Putamen (tissue), 1 donor: ENCODE measurements around the gene ATOH8.
A peak's percentile ranks its signal among the peaks of the same experiment; 100 is the strongest.

Experiments
- DNase-seq: peaks from one replicate; pipeline ENCODE4 v3.0.0-alpha.2; 2016; ENCODE audit warnings: low spot score

The ATOH8 gene

DNA sequence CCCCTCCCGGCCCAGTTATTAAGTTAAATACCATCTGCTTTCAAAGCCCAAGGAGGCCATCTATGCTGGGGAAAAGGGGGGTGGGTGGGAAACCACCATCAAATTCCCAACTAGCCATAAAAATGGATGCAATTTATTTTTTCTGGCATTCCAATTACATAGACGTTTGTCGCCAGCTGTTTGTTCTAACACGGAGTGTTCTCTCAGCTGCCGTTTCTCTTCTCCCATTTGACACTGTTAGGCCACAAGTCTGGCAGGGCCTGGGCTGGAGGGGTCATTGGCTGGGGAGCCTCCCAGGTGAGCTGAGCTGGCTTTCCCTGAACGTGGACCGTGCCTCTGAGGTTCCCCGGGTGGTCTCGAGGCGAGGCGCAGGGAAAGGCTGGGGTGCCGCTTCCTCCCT lies 16.6 kb downstream of the ATOH8 start:
- no peak for DNase-seq

GRCh38 chr2:85770786-85771409 lies 17.1 kb downstream of the ATOH8 start:
- DNase-seq, result no peak

- no peak for DNase-seq
These were observed 17.7 kb downstream of the ATOH8 start for GRCh38 chr2:85771486-85771885.

- DNase-seq, result peak; percentile 96
These were observed 18.4 kb downstream of the ATOH8 start for GRCh38 chr2:85772019-85772745.

GRCh38 chr2:85772841-85773491 lies 19.2 kb downstream of the ATOH8 start:
- DNase-seq, result no peak

- DNase-seq, result no peak
These were observed 19.9 kb downstream of the ATOH8 start for GRCh38 chr2:85773692-85774091.

DNA sequence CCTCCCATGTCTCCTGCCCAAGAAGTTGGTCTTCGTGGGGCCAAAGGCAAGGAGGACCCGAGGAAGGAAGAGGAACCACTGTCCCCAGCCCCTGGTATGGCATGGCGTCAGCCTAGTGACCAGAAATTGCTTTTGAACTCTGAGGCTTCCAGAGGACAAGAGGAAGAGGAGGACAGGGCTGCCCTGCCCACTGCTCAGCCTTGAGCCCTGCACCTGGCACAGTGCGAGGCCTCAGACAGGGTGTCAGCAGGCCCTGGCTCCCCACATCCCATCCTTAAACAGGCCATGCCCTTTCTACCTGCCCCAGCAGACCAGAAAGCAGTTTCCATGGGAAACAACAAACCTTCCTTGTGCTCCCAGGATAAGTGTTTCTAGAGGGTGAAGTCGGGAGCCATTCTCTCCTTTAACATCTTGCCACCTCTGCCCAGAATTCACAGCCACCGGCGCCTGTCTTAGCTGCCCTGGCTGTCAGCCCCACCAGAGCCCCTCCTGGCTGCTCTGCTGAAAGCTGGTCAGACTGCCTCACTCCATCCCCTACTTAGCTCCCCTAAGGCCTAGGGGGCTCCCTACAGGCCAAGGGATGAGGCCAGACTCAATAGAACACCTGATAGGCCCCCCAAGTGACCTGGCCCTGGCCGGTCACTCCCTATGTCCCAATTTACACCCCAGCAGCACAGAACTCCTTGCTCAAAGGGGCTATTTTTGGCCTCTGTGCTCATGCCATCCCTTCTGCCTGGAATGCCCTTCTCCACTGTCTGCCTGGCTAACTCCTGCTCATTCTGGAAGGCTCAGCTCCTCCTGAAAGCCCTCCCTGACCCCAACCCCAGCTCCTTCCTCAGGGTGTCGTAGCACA lies 20.6 kb downstream of the ATOH8 start:
- no peak for DNase-seq

- DNase-seq, result no peak
These were observed 21.9 kb downstream of the ATOH8 start for GRCh38 chr2:85775406-85776381.

DNA sequence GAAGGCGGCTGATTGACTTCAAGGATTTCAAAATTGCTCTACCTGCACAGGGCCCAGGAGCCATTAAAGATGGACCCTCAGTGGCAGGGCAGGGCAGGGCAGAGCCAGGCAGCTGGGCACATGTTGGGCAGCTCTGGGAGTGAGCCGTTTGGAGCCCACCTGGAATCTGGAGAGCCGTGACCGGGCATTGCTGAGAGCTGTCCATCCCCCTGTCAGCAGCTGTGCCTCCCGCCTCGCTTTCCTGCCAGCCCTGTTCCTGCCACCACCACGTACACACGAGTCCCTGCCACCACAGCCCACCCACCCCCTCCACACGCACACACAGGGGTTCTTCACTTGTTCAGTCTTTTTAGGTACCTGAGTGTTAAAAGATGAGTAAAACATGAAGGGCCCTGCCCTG lies 22.9 kb downstream of the ATOH8 start:
- no peak for DNase-seq

GRCh38 chr2:85777441-85777861 lies 23.7 kb downstream of the ATOH8 start:
- no peak for DNase-seq

- no peak for DNase-seq
These were observed 25.0 kb downstream of the ATOH8 start for GRCh38 chr2:85778646-85779379.

GRCh38 chr2:85779641-85780315 lies 26.0 kb downstream of the ATOH8 start:
- no peak for DNase-seq

DNA sequence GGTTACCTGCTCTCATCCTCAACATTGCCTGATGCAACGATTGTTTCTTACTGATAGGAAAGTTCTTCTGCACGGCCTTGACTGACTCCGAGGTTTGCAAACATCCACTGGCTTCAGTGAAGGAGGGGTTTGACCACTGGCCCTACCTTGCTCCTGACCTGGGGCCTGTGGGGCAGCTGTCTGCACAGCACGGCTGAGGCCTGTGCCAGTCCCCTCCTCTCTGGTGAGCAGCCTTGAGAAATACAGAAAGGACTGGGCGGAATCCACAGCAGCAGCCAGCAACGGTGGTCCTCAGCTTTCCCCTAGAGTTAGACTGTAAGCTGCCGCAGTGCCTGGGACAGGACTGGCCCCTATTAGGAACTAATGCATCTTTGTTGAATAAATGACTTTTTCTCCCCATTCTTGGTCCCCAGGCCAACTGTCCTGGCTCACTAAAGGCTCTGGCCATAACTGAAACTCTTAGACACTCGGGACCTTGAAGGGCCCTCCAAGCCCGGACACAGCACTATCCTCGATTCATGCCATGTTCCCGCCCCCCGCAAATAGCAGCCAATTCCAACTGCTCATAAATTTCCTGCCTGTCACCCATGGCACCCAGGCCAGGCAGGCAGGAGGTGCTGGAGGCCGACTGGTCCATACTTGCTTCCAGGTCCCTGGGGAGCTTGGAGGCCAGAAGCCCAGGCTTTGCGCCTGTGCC lies 26.7 kb downstream of the ATOH8 start:
- no peak for DNase-seq

DNA sequence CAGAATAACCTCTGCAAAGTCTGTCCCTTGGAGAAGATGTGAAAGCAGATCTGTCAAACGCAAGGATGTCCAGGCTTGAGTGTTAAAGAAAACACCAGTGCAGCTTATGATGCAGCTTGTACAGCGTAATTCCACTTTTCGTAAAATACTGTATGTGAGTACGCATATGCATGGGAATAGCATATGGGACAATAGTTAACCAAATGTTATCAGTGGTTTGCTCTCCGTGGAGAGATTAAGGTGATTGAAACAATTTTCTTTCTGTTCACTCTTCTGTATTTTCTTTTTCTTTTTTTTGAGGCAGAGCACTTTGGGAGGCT lies 27.2 kb downstream of the ATOH8 start:
- DNase-seq, result no peak

DNA sequence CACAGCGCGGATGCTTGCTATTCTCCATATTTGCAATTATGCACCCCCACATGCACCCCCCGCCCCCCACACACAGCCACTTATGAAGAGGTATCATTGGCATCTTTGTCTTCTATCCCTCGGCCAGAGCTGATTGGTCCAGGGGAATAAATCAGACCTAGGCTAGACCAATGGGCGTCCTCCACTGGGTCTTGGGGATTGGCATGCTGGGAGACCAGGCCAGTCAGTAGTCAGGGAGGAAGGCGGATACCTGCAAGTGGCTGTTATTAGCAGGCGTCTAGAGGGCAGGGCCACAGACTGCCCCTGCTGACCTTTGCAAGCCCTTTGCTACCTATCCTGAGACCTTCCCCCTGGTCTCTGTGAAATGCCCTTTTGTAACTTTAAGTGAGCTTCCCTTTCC lies 30.0 kb downstream of the ATOH8 start:
- DNase-seq, result no peak

- no peak for DNase-seq
These were observed 30.7 kb downstream of the ATOH8 start for GRCh38 chr2:85784474-85784986.

GRCh38 chr2:85785027-85785822 lies 31.4 kb downstream of the ATOH8 start:
- DNase-seq, result peak; percentile 72

- DNase-seq, result no peak
These were observed 32.1 kb downstream of the ATOH8 start for GRCh38 chr2:85785871-85786270.
